ENCODE results near the gene AQP2. TPM values are rescaled to one million over a fixed set of nuclear protein-coding genes. Genes with fewer than 3 reads are reported as not detected.

AQP2 gene
- total RNA-seq, 1 donor from 2014 or later, result not detected

- no peaks in the 10 kb centered on the region for H3K9me3 Mint-ChIP-seq (ENCODE audit: unreplicated experiment)
- no peak overlapping the region for H3K27ac Mint-ChIP-seq (ENCODE audit: unreplicated experiment)
- TF ChIP-seq CTCF (IDR thresholded peaks at IDR 0.05), result no peak
- peaks cover 10% of the 10 kb centered on the region for H3K4me1 Mint-ChIP-seq (ENCODE audit: unreplicated experiment)
- H3K27me3 Mint-ChIP-seq (ENCODE audit: unreplicated experiment), result peaks cover 3% of the 10 kb centered on the region
- no peaks in the 10 kb centered on the region for H3K36me3 Mint-ChIP-seq (ENCODE audit: unreplicated experiment)
- H3K4me3 Mint-ChIP-seq (ENCODE audit: unreplicated experiment), result no peak overlapping the region
- no peak for DNase-seq (ENCODE audit: extremely low spot score, unreplicated experiment)
Observed at GRCh38 chr12:49970658-49971057, 20.1 kb downstream of the AQP2 start.

- no peaks in the 10 kb centered on the region for H3K36me3 Mint-ChIP-seq (ENCODE audit: unreplicated experiment)
- no peak overlapping the region for H3K27ac Mint-ChIP-seq (ENCODE audit: unreplicated experiment)
- no peaks in the 10 kb centered on the region for H3K9me3 Mint-ChIP-seq (ENCODE audit: unreplicated experiment)
- peaks cover 3% of the 10 kb centered on the region for H3K27me3 Mint-ChIP-seq (ENCODE audit: unreplicated experiment)
- DNase-seq (ENCODE audit: extremely low spot score, unreplicated experiment), result no peak
- H3K4me1 Mint-ChIP-seq (ENCODE audit: unreplicated experiment), result peaks cover 10% of the 10 kb centered on the region
- no peak for TF ChIP-seq CTCF (IDR thresholded peaks at IDR 0.05)
- H3K4me3 Mint-ChIP-seq (ENCODE audit: unreplicated experiment), result no peak overlapping the region
Observed at GRCh38 chr12:49971141-49971540, 20.6 kb downstream of the AQP2 start.

GRCh38 chr12:49972129-49972528 lies 21.6 kb downstream of the AQP2 start:
- no peak for TF ChIP-seq CTCF (IDR thresholded peaks at IDR 0.05)
- peaks cover 3% of the 10 kb centered on the region for H3K27me3 Mint-ChIP-seq (ENCODE audit: unreplicated experiment)
- H3K4me1 Mint-ChIP-seq (ENCODE audit: unreplicated experiment), result peaks cover 8% of the 10 kb centered on the region
- no peak overlapping the region for H3K27ac Mint-ChIP-seq (ENCODE audit: unreplicated experiment)
- H3K36me3 Mint-ChIP-seq (ENCODE audit: unreplicated experiment), result peaks cover 2% of the 10 kb centered on the region
- no peaks in the 10 kb centered on the region for H3K9me3 Mint-ChIP-seq (ENCODE audit: unreplicated experiment)
- no peak for DNase-seq (ENCODE audit: extremely low spot score, unreplicated experiment)
- no peak overlapping the region for H3K4me3 Mint-ChIP-seq (ENCODE audit: unreplicated experiment)

DNA sequence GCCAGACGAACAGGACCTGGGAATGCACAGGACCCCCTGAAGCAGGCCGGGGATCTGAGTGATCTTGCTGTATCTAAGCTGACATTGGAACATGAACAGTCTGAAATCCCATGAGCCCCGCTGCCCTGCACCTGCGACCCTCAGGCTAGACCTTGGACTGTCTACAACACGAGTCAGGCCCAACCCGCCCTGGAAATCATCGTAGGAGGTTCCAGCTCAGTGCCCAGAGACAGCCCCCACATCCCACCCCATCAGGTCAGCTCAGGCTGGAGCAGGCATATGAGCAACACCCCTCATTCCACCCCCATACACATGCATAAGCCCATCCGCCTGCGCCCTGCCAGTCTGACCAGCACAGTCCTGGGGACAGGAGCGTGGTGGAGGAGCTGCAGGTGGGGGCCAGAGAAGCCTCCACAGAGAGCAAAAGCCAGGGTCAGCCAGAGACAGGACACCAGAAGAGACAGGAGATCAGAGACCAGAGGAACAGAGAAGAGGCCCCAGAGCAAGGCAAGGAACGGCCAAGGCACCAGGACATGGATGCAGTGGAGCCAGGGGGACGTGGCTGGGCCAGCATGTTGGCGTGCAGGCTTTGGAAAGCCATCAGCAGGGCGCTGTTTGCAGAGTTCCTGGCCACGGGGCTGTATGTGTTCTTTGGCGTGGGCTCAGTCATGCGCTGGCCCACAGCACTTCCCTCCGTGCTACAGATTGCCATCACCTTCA lies 22.3 kb downstream of the AQP2 start, which contains the start of gene AQP6:
AQP6 (plus strand) TSS at position 307 of the 720 bp plus-strand sequence; CDS start at position 534, 227 bp downstream.
- no peaks in the 10 kb centered on the region for H3K9me3 Mint-ChIP-seq (ENCODE audit: unreplicated experiment)
- H3K36me3 Mint-ChIP-seq (ENCODE audit: unreplicated experiment), result peaks cover 2% of the 10 kb centered on the region
- H3K4me1 Mint-ChIP-seq (ENCODE audit: unreplicated experiment), result peaks cover under 1% of the 10 kb centered on the region
- no peak within 1 kb of the TSS for H3K4me3 Mint-ChIP-seq (ENCODE audit: unreplicated experiment)
- H3K27ac Mint-ChIP-seq (ENCODE audit: unreplicated experiment), result no peak within 1 kb of the TSS
- no peak for TF ChIP-seq CTCF (IDR thresholded peaks at IDR 0.05)
- H3K27me3 Mint-ChIP-seq (ENCODE audit: unreplicated experiment), result peaks cover 3% of the 10 kb centered on the region
- no peak for DNase-seq (ENCODE audit: extremely low spot score, unreplicated experiment)

- Mint-ChIP-seq H3K4me1 (ENCODE audit: unreplicated experiment) (no peaks in the 10 kb centered on the region), H3K36me3 (ENCODE audit: unreplicated experiment) (peaks cover 2% of the 10 kb centered on the region), H3K9me3 (ENCODE audit: unreplicated experiment) (no peaks in the 10 kb centered on the region), H3K27me3 (ENCODE audit: unreplicated experiment) (peaks cover 3% of the 10 kb centered on the region), H3K4me3 (ENCODE audit: unreplicated experiment) (no peak overlapping the region), H3K27ac (ENCODE audit: unreplicated experiment) (no peak overlapping the region)
- DNase-seq (ENCODE audit: extremely low spot score, unreplicated experiment), result no peak
- no peak for TF ChIP-seq CTCF (IDR thresholded peaks at IDR 0.05)
Observed at GRCh38 chr12:49973361-49973830, 22.9 kb downstream of the AQP2 start.

All from osteocyte (in vitro differentiated cells).